Ovary (tissue), 3 donors: ENCODE results near the gene FOXI1.

ENCODE experiments used
- EP300 ChIP-seq: sonication (generic); formaldehyde crosslinking; IDR thresholded peaks from one replicate; pipeline ENCODE4 v1.6.1; 2017; ENCODE audit warnings: antibody characterized with exemption
- POLR2A ChIP-seq: fragments of 450-650 bp; IDR thresholded peaks from one replicate; pipeline ENCODE4 v1.6.1; 2017; ENCODE audit warnings: antibody characterized with exemption, mild to moderate bottlenecking, moderate library complexity
- TF ChIP-seq, protein P1 (sequence below), 3 donors: fragments of 450-650 bp in 2 of 3; fragments of 200-600 bp in 1 of 3; IDR thresholded peaks; one replicate each; pipeline versions ENCODE4 v1.5.1 to v1.8.0; 2016 to 2022; ENCODE audit warnings: antibody characterized with exemption in 3 of 3, mild to moderate bottlenecking in 1 of 3
- donor health status: DM: no; HTN: no; CAD: no.

DNA sequence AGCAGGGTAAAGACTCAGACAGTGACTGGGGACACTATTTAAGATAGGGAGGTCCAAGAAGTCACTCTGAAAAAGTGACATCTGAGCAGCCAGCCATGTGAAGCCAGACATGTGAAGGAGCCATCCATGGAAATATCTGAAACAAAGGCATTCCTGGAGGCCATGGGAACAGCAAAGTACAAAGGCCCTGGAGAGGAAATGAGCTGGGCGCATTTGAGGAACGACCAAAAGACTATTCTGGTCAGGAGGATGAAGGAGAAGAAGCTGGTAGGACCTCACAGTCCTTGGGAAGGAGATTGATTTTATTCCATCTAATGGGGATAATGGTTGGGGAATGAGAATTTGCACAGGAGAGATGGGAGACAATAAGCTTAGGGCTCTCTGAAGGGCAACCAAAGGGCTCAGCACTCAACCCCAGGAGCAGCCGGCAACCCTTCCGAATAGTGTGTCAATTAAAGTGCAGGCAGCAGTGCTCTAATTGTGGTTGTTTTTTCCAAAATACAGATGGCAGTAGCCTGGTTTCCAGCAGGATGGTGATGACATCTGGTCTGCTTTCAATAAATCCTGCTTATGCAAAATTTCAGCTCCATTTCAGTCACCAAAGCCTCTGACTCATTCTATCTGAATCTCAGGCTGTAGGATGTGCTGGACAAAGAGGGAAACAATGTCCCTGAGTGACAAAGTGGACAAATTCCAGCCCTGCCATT, 26.7 kb downstream of the FOXI1 start:
- TF ChIP-seq POLR2A (no peak), EP300 (no peak)
- TF ChIP-seq, protein P1, sequence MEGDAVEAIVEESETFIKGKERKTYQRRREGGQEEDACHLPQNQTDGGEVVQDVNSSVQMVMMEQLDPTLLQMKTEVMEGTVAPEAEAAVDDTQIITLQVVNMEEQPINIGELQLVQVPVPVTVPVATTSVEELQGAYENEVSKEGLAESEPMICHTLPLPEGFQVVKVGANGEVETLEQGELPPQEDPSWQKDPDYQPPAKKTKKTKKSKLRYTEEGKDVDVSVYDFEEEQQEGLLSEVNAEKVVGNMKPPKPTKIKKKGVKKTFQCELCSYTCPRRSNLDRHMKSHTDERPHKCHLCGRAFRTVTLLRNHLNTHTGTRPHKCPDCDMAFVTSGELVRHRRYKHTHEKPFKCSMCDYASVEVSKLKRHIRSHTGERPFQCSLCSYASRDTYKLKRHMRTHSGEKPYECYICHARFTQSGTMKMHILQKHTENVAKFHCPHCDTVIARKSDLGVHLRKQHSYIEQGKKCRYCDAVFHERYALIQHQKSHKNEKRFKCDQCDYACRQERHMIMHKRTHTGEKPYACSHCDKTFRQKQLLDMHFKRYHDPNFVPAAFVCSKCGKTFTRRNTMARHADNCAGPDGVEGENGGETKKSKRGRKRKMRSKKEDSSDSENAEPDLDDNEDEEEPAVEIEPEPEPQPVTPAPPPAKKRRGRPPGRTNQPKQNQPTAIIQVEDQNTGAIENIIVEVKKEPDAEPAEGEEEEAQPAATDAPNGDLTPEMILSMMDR (IDR thresholded peaks at IDR 0.05): no peak
